Brain microvascular endothelial cell (primary cell): ENCODE data around the gene GAS5.

Source experiments
- DNase-seq: peaks from one replicate; pipeline ENCODE4 v3.0.0-alpha.2; 2020
- H3K27ac ChIP-seq: fragments of 250-450 bp; sonication (Bioruptor Pico); 2 replicates; pipeline ENCODE4 v1.5.1; 2020; ENCODE audit warnings: mild to moderate bottlenecking, moderate library complexity
- H3K27me3 ChIP-seq: fragments of 250-450 bp; sonication (Bioruptor Pico); replicated peaks from 2 replicates; pipeline ENCODE4 v1.5.1; 2020; ENCODE audit warnings: mild to moderate bottlenecking
- H3K36me3 ChIP-seq: fragments of 250-450 bp; sonication (Bioruptor Pico); replicated peaks from 2 replicates; pipeline ENCODE4 v1.5.1; 2020; ENCODE audit warnings: mild to moderate bottlenecking
- H3K4me3 ChIP-seq: 2 replicates; pipeline ENCODE4 v1.5.1; 2011; ENCODE audit warnings: low read depth, mild to moderate bottlenecking, control low read depth, low read length, moderate library complexity
- CTCF ChIP-seq: IDR thresholded peaks from 2 replicates; pipeline ENCODE4 v1.5.1; 2011; ENCODE audit warnings: low read depth, mild to moderate bottlenecking, moderate library complexity, low read length, control low read depth, inconsistent platforms; ENCODE audit errors: missing control alignments
- in situ Hi-C: cut with HindIII; loops from 2 replicates; pipeline ENCODE4 v1.10.0; 2017; ENCODE audit warnings: low sequenced_read_pairs, low pct_ligation_motif_present

The GAS5 gene

GRCh38 chr1:173867753-173868265, at the start of gene GAS5:
Gene GAS5, minus strand, starts transcription at chr1:173867989.
- no peaks in the 10 kb centered on the region for H3K27me3 ChIP-seq
- H3K4me3 ChIP-seq, result peak within 1 kb of the TSS; percentile 95
- no peak for TF ChIP-seq CTCF
- peak within 1 kb of the TSS; percentile 70 for H3K27ac ChIP-seq
- peaks cover 50% of the 10 kb centered on the region for H3K36me3 ChIP-seq
- in situ Hi-C loops, result no loop called here
- peak; percentile 99 for DNase-seq

GRCh38 chr1:173917149-173917548, 49.4 kb upstream of the GAS5 start, which contains the start of gene SERPINC1:
Gene SERPINC1, minus strand, starts transcription at chr1:173917327. Its CDS starts 68 bp downstream, at chr1:173917259.
- no peaks in the 10 kb centered on the region for H3K36me3 ChIP-seq
- no peak for TF ChIP-seq CTCF
- in situ Hi-C loops, result no loop called here
- no peak within 1 kb of the TSS for H3K4me3 ChIP-seq
- no peaks in the 10 kb centered on the region for H3K27me3 ChIP-seq
- no peak for DNase-seq
- H3K27ac ChIP-seq, result no peak within 1 kb of the TSS

- in situ Hi-C loops, result no loop called here
- no peak overlapping the region for H3K27ac ChIP-seq
Observed at GRCh38 chr1:173916667-173917066, 48.9 kb upstream of the GAS5 start.

GRCh38 chr1:173915596-173915995, 47.8 kb upstream of the GAS5 start:
- no peak for TF ChIP-seq CTCF
- Histone ChIP-seq H3K4me3 (no peak overlapping the region), H3K27me3 (no peaks in the 10 kb centered on the region), H3K36me3 (no peaks in the 10 kb centered on the region), H3K27ac (no peak overlapping the region)
- no peak for DNase-seq
- in situ Hi-C loops, result no loop called here

More at GRCh38 chr1:173916667-173917066, 48.9 kb upstream of the GAS5 start:
- Histone ChIP-seq H3K36me3 (no peaks in the 10 kb centered on the region), H3K27me3 (no peaks in the 10 kb centered on the region), H3K4me3 (no peak overlapping the region)
- no peak for TF ChIP-seq CTCF
- DNase-seq, result no peak

GRCh38 chr1:173914366-173914871, 46.6 kb upstream of the GAS5 start:
- TF ChIP-seq CTCF, result peak; percentile 74
- Histone ChIP-seq H3K36me3 (no peaks in the 10 kb centered on the region), H3K27me3 (no peaks in the 10 kb centered on the region), H3K27ac (no peak overlapping the region), H3K4me3 (no peak overlapping the region)
- peak; percentile 20 for DNase-seq
- in situ Hi-C loops, result no loop called here

- in situ Hi-C loops, result no loop called here
- no peak overlapping the region for H3K27ac ChIP-seq
- no peak for TF ChIP-seq CTCF
Observed at GRCh38 chr1:173913111-173913510, 45.3 kb upstream of the GAS5 start.

More at GRCh38 chr1:173913111-173913510, 45.3 kb upstream of the GAS5 start:
- DNase-seq, result no peak
- no peaks in the 10 kb centered on the region for H3K36me3 ChIP-seq
- H3K4me3 ChIP-seq, result no peak overlapping the region
- no peaks in the 10 kb centered on the region for H3K27me3 ChIP-seq
